Activated CD8-positive, alpha-beta memory T cell treated with anti-CD3 and anti-CD28 coated beads for 24 hours (primary cell): ENCODE measurements around the gene ZNF343.
"Not testable (repeated sequence)": the region's sequence is repeated elsewhere in the genome, so short reads cannot be mapped to it uniquely, and the experiment has no call there.

Source experiments
- DNase-seq: peaks from one replicate; pipeline ENCODE4 v3.0.0-alpha.2; 2020

Gene ZNF343

DNA sequence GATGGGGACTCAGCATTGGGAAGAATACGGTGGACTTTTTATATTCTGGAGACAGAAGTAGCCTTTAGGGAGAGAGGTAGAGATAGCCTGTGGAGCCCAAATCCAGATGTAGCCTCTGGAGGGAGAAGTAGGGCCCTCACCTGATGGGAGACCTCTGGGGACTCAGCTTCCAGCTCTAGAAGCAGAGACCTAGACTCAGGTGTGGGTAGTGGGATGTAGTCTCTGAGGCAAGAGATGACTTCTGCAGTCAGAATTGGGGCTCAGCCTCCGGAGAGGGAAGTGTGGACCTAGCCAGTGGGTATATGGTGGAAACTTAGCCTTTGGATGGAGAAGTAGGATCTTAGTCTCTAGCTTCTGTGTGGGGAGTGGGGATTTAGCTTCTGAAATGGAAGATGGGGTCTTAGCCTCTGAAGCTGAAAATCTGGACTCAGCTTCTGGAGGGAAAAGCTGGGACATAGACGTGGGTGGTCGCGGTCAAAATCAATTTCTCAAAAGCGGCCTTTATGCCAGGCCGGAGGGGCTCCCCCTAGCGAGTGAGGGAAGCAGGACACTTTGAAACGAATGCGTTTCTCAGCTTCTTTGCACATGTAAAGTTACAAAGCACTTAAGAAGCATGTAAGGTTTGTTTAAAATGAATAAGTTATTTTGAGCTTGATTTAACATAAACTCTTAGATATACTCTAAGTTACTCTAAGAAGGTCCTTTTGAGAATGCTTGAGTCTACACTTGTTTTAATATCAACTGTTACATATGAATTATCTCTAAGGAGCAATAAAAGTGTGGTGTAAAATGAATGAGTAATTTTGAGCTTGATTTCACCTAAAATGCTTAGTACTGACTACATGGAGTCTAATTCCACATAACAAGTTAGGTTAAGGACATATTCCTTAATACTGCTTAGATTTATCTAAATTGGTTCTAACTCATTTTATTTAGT lies 12.9 kb upstream of the ZNF343 start:
- DNase-seq: peak; percentile 79

DNA sequence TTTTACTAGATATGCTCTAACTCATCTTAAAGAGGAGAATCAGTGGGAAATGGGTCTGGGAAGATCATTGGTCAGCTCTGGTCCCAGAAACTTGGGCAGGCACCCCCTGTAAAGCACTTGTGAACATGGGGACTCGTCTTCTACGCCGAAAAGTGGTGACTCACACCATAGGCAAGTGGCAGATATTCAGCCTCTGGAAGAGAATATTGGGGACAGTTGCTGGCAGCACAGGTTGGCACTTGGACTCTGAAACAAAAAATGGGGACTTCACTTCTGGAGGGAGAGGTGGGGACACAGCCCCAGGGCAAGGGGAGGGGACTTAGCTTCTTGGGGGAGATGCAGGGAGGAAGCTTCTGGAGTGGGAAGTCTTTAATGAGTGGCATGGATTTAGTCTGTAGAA lies 11.9 kb upstream of the ZNF343 start:
- no peak for DNase-seq

DNA sequence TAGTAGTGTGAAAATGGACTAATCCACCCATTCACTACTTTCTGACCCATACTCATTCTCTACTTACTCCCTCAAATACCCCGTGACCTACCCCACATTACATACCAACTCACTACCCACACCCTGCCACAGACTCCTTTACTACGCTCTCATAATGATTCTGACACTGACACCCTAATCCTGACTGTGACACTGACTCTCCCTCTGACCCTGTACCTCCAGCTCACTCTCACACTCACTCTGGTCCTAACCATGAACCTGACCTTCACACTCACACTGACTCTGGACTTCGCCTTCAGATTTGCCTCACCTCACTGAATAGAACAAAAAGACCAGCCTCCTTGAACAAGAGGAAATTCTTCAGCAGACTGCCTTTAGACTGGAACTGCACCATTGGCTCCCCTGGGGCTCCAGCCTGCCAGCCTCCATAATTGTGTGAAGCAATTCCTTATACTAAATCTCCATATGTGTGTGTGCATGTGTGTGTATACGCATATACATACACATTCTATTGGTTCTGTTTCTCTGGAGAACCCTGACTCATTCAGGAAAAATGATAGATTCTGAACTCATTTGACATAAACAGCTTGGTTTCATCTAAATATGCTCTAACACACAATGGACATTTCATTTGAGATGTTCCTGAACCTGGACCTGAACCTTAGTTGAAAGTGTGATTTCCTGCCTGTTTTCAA lies 10.5 kb upstream of the ZNF343 start:
- DNase-seq: no peak

DNA sequence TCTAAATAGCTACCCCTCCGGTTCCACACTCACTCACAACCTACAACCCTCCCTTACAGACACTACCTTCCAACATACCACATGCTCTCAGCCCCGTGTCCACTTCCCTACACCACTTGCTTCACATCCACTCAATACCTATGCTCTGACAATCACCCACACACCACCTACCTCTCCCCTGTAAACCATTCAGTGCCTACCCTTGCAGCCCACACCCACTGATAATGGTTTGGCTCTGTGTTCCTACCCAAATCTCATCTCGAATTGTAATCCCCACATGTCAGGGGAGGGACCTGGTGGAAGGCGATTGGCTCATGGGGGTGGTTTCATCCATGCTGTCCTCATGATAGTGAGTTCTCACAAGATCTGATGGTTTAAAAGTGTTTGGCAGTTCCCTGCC lies 9.8 kb upstream of the ZNF343 start:
- no peak for DNase-seq

DNA sequence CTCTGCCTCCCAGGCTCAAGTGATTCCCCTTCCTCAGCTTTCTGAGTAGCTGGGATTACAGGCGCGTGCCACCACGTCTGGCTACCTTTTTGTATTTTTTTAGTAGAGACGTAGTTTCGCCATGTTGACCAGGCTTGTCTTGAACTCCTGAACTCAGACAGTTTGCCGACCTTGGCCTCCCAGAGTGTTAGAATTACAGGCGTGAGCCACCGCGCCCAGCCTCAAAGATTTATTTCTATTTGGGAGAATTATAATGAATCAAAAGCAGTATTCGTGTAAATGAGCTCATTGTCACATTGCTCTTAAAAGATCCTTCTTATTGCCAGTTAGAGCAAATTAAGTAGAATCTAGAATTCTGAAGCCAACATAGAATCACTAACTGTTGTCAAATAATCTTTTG lies 9.4 kb upstream of the ZNF343 start:
- no peak for DNase-seq

DNA sequence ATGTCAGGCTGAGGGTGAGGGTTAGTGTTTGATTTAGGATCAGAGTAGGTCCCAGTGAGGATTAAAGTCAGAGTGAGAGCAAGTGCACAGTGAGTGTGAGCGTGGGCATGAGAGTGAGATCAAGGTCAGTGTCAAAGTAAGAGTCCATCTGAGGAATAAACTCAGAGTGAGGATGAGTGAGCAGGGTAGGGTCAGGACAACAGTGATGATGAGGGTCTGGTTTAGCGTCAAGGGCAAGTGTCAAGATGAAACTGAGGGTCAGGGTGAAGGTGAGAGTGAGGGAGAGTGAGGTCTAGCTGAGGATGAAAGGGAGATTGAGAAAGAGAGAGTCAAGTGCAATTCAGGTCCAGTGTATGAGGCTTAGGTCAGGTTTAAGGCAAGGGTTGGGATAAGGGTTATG lies 7.7 kb upstream of the ZNF343 start:
- DNase-seq: no peak

DNA sequence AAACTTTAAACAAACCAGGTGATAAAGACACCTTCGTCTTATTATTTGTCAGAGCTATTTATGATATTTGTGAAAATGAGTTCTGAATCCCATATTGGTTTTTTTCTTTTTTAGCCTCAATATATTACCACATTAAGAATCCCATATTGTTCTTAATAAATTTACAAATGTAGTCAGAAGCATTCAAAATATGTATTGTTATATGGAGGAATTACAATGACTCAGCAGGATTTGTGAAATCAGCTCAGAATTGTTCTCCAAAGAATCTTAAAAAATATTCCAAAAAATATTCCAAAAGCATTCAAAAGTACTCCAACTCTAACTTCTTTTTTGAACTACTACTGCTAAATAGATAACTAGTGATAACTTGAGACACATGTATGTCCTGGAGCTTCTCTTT lies 6.5 kb upstream of the ZNF343 start:
- no peak for DNase-seq

DNA sequence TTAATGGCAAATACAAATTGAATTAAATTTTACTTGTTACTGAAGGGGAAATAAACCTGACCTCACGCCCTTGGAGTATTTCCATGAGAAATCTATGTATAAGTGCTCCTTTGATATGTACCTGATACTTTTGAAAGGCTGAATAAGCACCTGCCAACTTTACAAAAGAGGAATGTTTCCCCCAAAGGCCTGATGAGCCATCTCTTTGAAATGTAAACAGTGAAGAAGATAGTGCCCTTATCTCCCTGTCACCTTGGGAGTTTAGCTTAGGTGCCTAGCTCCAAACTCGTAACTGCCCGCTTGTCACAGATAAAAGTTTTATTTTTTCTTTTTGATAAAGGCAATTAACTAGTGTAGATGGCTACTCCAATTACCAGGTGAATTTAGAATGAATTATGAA lies 1.1 kb upstream of the ZNF343 start:
- no peak for DNase-seq

DNA sequence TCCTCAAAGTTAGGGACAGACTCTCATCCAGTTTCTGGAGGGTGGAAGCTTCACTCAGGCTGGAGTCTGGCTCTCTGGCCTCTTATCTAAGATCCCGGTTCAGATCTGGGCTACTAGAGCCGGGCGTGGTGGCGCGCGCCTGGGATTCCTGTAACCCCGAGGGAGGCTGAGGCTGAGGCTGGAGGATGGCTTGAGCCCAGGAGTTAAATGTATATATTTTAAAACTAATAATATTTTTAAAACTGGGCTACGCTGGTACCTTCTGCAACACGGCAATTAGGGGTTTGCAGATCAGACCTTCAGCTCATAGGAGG lies 710 bp upstream of the ZNF343 start:
- DNase-seq: no peak

DNA sequence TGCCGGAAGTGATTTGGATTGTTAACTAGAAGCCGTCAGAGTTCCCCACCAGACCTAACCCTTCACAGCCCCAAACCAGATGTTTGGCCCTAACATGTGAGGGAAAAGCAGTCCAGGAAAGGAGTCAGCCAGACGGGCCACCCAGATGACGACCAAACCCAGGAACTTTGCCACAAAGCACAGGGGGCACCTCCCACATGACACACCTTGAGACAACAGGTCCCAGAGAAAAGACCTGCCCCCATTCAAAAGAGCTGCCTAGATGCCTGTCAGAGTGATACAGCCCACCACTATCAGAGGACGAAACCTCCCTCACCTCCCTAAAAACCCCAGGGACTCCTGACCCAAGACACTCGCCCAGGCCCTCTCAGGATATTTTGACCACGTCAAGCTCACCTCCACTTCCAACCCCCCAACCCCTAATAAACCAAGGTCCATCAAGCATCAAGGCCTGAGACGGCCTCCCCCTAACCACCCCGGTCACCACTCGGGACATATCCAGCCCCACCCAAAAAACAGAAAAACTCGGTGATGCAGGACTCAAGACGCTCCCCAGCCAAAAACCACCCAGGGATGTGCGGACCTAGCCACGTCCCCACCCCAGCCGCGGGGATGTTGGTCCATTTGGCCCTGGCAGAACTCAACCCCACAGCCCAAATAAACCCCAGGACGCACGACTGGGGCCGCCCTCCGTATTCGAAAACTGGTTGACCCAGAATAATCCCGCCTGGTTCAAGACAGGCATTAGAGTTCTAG lies 662 bp downstream of the ZNF343 start:
- DNase-seq: no peak

DNA sequence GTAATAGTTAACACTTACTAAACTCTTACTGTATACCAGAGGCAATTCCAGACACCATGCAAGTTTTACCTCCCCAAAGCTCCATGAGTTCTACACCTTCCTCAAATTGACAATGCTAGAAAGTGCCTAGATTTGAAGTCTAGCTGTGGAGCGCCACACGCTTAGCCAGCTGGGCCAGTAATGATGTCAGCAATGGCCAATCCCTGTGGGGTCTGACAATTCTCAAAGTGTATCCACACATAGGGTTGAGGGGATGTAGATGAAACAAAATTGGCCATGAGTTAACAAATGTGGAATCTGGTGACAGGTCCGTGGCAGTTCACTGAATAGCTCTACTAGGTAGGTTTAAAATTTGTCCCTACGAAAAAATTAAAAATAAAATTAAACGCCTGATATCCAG lies 1.3 kb downstream of the ZNF343 start:
- DNase-seq: no peak

DNA sequence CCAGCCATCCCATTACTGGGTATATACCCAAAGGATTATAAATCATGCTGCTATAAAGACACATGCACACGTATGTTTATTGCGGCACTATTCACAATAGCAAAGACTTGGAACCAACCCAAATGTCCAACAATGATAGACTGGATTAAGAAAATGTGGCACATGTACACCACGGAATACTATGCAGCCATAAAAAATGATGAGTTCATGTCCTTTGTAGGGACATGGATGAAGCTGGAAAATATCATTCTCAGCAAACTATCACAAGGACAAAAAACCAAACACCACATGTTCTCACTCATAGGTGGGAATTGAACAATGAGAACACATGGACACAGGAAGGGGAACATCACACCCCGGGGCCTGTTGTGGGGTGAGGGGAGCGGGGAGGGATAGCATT lies 2.3 kb downstream of the ZNF343 start:
- DNase-seq: not testable (repeated sequence)

DNA sequence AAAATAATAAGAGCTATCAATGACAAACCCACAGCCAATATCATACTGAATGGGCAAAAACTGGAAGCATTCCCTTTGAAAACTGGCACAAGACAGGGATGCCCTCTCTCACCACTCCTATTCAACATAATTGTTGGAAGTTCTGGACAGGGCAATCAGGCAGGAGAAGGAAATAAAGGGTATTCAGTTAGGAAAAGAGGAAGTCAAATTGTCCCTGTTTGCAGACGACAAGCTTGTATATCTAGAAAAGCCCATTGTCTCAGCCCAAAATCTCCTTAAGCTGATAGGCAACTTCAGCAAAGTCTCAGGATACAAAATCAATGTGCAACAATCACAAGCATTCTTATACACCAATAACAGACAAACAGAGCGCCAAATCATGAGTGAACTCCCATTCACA lies 3.9 kb downstream of the ZNF343 start:
- DNase-seq: not testable (repeated sequence)

DNA sequence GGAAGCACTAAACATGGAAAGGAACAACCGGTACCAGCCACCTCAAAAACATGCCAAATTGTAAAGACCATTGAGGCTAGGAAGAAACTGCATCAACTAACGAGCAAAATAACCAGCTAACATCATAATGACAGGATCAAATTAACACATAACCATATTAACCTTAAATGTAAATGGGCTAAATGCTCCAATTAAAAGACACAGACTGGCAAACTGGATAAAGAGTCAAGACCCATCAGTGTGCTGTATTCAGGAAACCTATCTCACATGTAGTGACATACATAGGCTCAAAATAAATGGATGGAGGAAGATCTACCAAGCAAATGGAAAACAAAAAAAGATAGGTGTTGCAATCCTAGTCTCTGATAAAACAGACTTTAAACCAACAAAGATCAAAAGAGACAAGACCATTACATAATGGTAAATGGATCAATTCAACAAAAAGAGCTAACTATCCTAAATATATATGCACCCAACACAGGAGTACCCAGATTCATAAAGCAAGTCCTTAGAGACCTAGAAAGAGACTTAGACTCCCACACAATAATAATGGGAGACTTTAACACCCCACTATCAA lies 5.8 kb downstream of the ZNF343 start:
- not testable (repeated sequence) for DNase-seq

DNA sequence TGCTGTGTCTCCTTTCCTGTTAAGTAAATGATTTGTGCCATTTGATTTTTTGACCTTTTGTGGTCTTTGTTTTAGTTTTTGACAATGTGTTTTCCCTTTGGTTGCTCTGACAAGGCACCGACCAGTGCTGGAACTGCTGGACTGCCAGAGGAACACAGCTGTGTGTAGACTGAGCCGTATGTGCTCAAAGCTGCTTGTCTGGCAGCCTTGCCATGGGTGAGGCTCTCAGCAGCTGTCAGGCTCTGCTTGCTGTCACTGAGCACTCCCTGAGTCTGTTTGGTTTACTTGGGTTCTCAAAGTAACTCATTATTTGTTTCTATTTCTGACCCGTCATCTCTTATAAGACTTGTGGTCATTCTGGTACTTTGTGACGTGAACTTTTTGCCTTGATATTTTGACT lies 23.1 kb downstream of the ZNF343 start:
- no peak for DNase-seq

DNA sequence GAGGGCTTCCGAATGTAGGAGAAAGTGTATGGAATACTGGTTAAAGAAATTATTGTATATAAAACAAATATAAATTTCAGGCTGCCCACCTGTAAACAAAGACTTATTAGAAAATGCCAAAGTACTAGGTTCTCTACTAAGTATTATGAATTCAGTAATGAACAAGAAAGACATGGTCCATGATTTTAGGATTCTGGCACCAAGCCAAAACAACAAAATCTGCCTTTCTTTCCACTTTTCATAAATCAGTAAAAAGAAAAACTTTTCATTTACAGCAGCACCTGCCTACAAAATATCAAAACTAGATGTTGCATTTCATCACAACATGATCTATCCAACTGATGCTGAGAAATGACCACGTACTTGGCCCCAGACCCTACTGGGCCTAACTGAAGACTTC lies 23.6 kb downstream of the ZNF343 start:
- DNase-seq: no peak

DNA sequence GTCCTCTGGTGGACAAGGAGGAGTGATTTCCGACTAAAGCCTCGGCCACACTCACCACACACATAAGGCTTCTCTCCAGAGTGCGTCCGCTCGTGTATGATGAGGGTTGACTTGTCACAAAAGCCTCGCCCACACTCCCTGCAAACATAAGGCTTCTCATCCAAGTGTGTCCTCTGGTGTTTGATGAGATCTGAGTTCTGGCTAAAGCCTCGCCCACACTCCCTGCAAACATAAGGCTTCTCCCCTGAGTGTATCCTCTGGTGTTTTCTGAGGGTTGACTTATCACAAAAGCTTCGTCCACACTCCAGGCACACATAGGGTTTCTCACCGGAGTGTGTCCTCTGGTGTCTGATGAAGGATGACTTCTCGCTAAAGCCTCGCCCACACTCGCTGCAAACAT lies 25.2 kb downstream of the ZNF343 start:
- DNase-seq: no peak

DNA sequence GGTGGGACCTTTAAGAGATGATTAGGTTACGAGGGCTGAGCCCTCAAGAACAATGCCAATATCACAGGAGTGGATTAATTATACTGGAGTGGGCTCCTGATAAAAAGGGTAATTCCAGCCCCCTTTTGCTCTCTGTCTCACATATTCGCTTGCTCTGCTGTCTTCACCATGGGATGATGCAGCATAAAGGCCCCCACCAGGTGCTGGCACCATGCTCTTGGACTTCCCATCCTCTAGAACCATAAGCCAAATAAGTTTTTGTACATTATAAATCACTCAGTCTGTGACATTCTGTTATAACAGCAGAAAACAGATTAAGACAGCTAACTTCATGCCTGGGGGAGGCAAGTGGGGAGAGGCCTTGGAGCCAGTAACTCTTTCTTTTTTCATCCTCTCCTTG lies 28.3 kb downstream of the ZNF343 start:
- DNase-seq: no peak

DNA sequence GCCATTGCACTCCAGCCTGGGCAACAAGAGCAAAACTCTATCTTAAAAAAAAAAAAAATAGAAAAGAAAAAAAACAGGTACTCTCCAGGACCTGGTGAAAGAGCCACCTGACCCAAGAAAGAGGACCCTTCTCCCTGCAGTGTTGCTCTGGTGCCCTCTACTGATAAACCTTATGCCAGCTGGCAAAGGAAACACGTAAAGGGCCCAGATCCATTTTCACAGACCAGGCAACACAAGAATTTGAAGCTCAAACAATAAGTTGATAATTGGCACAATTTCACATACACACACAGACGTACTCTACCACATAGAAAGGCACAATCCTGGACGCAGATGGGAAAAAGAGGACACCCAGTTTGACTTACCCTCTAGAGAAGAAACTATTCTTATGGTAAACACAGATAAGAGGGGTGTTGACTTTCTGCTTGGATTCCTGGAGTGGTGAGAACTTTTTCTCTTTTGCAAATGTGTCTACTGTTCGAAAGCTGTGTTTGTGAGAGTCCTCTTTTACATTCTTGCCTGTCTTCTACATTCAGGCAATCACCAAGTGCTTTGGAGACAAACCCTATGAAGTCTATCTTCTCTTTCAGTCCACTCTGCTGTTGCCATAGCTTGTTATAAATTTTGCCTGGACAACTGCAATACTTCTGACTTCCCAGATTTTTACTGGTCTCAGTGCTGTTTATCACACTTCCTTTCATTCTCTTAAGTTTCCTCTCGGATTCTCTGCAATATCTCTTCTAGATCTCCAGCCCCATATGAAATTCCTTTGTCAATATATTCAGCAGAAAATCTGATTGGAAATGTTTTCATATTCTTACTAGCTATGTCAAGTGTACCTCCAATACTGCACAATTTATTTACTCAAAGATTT lies 31.7 kb downstream of the ZNF343 start:
- DNase-seq: no peak

DNA sequence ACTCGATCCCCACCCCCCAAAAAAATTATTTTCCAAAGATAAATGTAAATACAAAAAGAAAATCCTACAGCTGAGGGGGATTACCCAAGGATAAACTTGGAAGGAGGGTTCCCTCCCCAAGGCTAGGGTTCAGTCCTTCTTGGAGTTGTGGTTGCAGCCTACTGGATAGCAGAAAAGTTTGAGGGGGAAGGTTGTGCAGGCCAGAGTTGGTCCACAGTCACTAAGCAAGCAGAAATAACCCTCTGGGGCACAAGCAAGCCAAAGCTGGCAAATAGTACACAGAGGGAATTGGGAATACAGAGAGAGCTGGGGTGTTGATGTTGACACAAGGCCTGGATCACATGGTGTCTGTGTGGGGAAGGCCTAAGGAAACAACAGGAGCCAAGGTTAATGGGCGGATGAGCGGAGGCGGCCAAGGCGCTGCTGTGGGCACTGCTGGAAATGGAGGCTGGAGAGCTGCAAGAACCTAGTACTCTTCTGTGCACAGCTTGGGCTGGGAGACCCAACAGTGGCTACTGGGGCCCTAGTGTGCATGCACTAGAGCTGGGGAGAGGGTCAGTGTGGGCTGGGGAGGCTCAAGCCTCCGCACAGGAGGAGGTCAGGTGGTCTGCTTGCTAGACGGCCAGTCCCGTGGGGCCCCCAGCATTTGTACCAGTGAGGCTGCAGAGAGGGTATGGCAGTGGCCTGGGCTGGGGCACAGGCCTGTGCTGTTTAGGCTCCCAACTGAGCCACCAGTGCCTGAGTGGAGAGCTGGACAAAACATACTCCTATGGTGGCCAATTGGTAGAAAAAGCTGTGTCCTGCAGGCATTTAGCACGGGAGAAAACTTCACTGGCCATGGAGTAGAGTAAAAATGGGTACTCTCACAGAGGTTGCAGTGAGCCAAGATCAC lies 32.6 kb downstream of the ZNF343 start:
- no peak for DNase-seq

DNA sequence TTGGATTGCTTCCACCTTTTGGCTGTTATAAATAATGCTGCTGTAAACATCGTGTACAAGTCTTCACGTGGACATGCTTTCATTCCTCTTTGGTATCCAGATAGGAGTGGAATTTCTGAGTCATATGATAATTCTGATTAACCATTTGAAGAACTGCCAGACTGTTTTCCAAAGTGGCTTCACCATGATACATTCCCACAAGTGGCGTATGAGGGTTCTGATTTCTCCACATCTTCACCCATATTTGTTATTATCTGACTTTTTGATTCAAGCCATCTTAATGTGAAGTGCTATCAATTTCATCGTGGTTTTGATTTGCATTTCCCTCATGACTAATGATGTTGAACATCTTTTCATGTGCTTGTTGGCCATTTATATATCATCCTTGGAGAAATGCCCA lies 35.2 kb downstream of the ZNF343 start:
- DNase-seq: no peak
